ENCODE results near the gene KCNE4.

The KCNE4 gene

GRCh38 chr2:223050900-223051504, 988 bp upstream of the KCNE4 start:
- Histone ChIP-seq H3K9ac (ENCODE audit: low read depth, low read length, poor library complexity, severe bottlenecking) (no peak overlapping the region), H3K79me2 (ENCODE audit: insufficient read depth, low read length) (no peaks in the 10 kb centered on the region), H3K9me3 (ENCODE audit: insufficient read depth, low read depth, low read length) (no peaks in the 10 kb centered on the region), H3F3A (ENCODE audit: low read depth) (0 out of 2 replicates have a peak, but pooled peaks cover 3% of the 10 kb centered on the region), H3K4me3 (ENCODE audit: low read length, poor library complexity, severe bottlenecking) (no peak overlapping the region), H3K4me1 (ENCODE audit: insufficient read depth, low read length, poor library complexity, severe bottlenecking) (peaks cover 6% of the 10 kb centered on the region), H3K27me3 (ENCODE audit: insufficient read depth, low read length, poor library complexity, severe bottlenecking) (no peaks in the 10 kb centered on the region), H4K20me1 (ENCODE audit: insufficient read depth, low read length, poor library complexity, severe bottlenecking) (no peaks in the 10 kb centered on the region), H3K4me2 (ENCODE audit: low read depth, low read length, poor library complexity, severe bottlenecking) (no peak overlapping the region), H3K36me3 (ENCODE audit: insufficient read depth, low read length) (no peaks in the 10 kb centered on the region), H3K9me2 (replicated peaks; ENCODE audit: low read depth, low read length) (no peaks in the 10 kb centered on the region), H2AFZ (ENCODE audit: low read length) (no peak overlapping the region)
- TF ChIP-seq EZH2phosphoT487 (IDR thresholded peaks at IDR 0.05; ENCODE audit: borderline replicate concordance) (no peak), CTCF (conservative IDR thresholded peaks at IDR 0.05; ENCODE audit: low read length) (no peak)

- no peaks in the 10 kb centered on the region for H3K27me3 ChIP-seq (ENCODE audit: insufficient read depth, low read length, poor library complexity, severe bottlenecking)
- no peak overlapping the region for H3K4me2 ChIP-seq (ENCODE audit: low read depth, low read length, poor library complexity, severe bottlenecking)
- H3K36me3 ChIP-seq (ENCODE audit: insufficient read depth, low read length): no peaks in the 10 kb centered on the region
- H3F3A ChIP-seq (ENCODE audit: low read depth): 0 out of 2 replicates have a peak, but pooled peaks cover 3% of the 10 kb centered on the region
- H3K4me1 ChIP-seq (ENCODE audit: insufficient read depth, low read length, poor library complexity, severe bottlenecking): peaks cover 24% of the 10 kb centered on the region
- no peaks in the 10 kb centered on the region for H4K20me1 ChIP-seq (ENCODE audit: insufficient read depth, low read length, poor library complexity, severe bottlenecking)
- no peaks in the 10 kb centered on the region for H3K9me2 ChIP-seq (replicated peaks; ENCODE audit: low read depth, low read length)
- no peak overlapping the region for H2AFZ ChIP-seq (ENCODE audit: low read length)
- H3K9ac ChIP-seq (ENCODE audit: low read depth, low read length, poor library complexity, severe bottlenecking): no peak overlapping the region
- H3K9me3 ChIP-seq (ENCODE audit: insufficient read depth, low read depth, low read length): no peaks in the 10 kb centered on the region
- H3K79me2 ChIP-seq (ENCODE audit: insufficient read depth, low read length): no peaks in the 10 kb centered on the region
- TF ChIP-seq EZH2phosphoT487 (IDR thresholded peaks at IDR 0.05; ENCODE audit: borderline replicate concordance): no peak
- no peak for TF ChIP-seq CTCF (conservative IDR thresholded peaks at IDR 0.05; ENCODE audit: low read length)
- H3K4me3 ChIP-seq (ENCODE audit: low read length, poor library complexity, severe bottlenecking): no peak overlapping the region
Measured at GRCh38 chr2:223052548-223053483, 826 bp downstream of the KCNE4 start.

GRCh38 chr2:223053484-223054192, 1.6 kb downstream of the KCNE4 start:
- H3K9me2 ChIP-seq (replicated peaks; ENCODE audit: low read depth, low read length): no peaks in the 10 kb centered on the region
- peaks cover 27% of the 10 kb centered on the region for H3K4me1 ChIP-seq (ENCODE audit: insufficient read depth, low read length, poor library complexity, severe bottlenecking)
- no peak overlapping the region for H3K4me3 ChIP-seq (ENCODE audit: low read length, poor library complexity, severe bottlenecking)
- no peak overlapping the region for H3K9ac ChIP-seq (ENCODE audit: low read depth, low read length, poor library complexity, severe bottlenecking)
- no peaks in the 10 kb centered on the region for H3K9me3 ChIP-seq (ENCODE audit: insufficient read depth, low read depth, low read length)
- no peak overlapping the region for H2AFZ ChIP-seq (ENCODE audit: low read length)
- 0 out of 2 replicates have a peak, but pooled peaks cover 3% of the 10 kb centered on the region for H3F3A ChIP-seq (ENCODE audit: low read depth)
- H3K79me2 ChIP-seq (ENCODE audit: insufficient read depth, low read length): no peaks in the 10 kb centered on the region
- no peaks in the 10 kb centered on the region for H4K20me1 ChIP-seq (ENCODE audit: insufficient read depth, low read length, poor library complexity, severe bottlenecking)
- TF ChIP-seq CTCF (conservative IDR thresholded peaks at IDR 0.05; ENCODE audit: low read length) (no peak), EZH2phosphoT487 (IDR thresholded peaks at IDR 0.05; ENCODE audit: borderline replicate concordance) (no peak)
- no peaks in the 10 kb centered on the region for H3K27me3 ChIP-seq (ENCODE audit: insufficient read depth, low read length, poor library complexity, severe bottlenecking)
- H3K4me2 ChIP-seq (ENCODE audit: low read depth, low read length, poor library complexity, severe bottlenecking): no peak overlapping the region
- H3K36me3 ChIP-seq (ENCODE audit: insufficient read depth, low read length): no peaks in the 10 kb centered on the region
